ENCODE measurements around the gene BAHCC1.

- TF ChIP-seq CTCF (IDR thresholded peaks at IDR 0.05; ENCODE audit: poor library complexity, severe bottlenecking) (no peak), EZH2 (IDR thresholded peaks at IDR 0.05; ENCODE audit: borderline replicate concordance, insufficient read depth, low read length, poor library complexity, severe bottlenecking) (no peak), REST (IDR thresholded peaks at IDR 0.05; ENCODE audit: borderline replicate concordance) (no peak), RAD21 (conservative IDR thresholded peaks at IDR 0.05) (no peak), EP300 (conservative IDR thresholded peaks at IDR 0.05; ENCODE audit: poor library complexity, severe bottlenecking) (no peak), TAF1 (IDR thresholded peaks at IDR 0.05; ENCODE audit: low read depth) (no peak), POLR2AphosphoS5 (IDR thresholded peaks at IDR 0.05) (no peak), MXI1 (conservative IDR thresholded peaks at IDR 0.05; ENCODE audit: poor library complexity, severe bottlenecking) (no peak)
These were observed 30.7 kb upstream of the BAHCC1 start for GRCh38 chr17:81364278-81365147.
